Erythroblast (primary cell): ENCODE results near the gene PIGT.
"Not testable (repeated sequence)": the region's sequence is repeated elsewhere in the genome, so short reads cannot be mapped to it uniquely, and the experiment has no call there.

Source experiments
- GATA1 ChIP-seq: IDR thresholded peaks from 2 replicates; pipeline ENCODE4 v1.6.1; 2011; ENCODE audit warnings: low read depth, mild to moderate bottlenecking, control low read depth, low read length, moderate library complexity
- POLR2A ChIP-seq: IDR thresholded peaks from 2 replicates; pipeline ENCODE4 v1.6.1; 2011; ENCODE audit warnings: mild to moderate bottlenecking, low read length

- not testable (repeated sequence) for TF ChIP-seq POLR2A, GATA1
These were observed 56.3 kb downstream of the PIGT start for GRCh38 chr20:45472286-45472685.
